ENCODE measurements around the gene IQSEC3. TPM values are rescaled to one million over a fixed set of nuclear protein-coding genes. Genes with fewer than 3 reads are reported as not detected.

The IQSEC3 gene
- total RNA-seq, 1 donor from 2014 or later: 4.2 TPM

DNA sequence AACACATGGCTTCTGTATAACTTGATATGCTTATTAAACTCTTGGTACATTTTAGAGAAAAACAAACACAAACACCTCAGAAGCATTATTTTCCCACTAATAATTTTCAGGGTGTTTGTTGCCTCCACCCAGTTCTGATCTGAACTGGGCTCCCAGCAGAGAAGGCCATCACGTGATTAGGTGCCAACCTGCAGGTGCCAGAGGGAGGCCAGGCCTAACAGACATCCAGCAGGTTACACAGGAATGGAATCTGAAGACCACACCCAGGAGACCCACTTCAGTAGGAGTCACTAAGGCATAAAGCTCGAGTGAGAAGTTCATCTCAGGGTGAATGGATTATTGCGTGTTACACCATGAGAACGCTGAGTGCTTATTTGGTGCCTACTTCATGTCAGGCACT lies 138.5 kb downstream of the IQSEC3 start:
- H3K27me3 Mint-ChIP-seq: peaks cover 70% of the 10 kb centered on the region
- H3K36me3 Mint-ChIP-seq: peaks cover 13% of the 10 kb centered on the region
- no peaks in the 10 kb centered on the region for H3K9me3 Mint-ChIP-seq

DNA sequence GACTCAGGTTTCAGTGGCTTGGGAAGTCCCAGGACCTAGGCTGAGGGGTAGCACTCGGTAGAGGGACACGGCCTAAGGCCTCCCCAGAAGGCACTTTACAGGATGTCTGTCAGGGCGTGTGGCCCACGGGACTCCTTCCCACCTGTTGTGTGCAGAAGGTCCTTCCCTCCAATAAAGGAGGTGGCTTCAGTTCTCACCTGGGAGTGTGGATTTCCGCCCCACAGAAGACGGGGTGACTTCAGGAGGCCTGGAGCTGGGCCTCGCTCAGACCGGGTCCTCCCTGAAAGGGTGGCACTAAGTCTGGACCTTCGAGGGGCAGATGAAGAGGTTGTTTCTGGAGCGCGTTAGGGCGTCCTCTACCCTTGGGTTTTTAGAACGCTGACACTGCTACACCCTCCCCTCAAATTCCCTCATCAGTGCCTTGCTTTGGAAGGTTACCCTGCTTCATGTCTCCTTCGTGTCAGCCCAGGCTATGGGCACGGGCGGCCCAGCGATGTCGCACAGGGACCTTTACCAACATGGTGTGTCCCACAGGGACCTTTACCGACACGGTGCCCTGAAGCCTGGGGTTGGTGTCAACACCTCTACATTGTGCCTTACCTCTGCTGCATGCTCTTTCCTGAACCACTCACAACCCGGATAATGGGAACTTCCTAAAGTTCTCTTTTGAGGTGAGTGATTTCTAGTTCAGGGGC lies 140.3 kb downstream of the IQSEC3 start:
- peaks cover 72% of the 10 kb centered on the region for H3K27me3 Mint-ChIP-seq
- TF ChIP-seq, protein P1, sequence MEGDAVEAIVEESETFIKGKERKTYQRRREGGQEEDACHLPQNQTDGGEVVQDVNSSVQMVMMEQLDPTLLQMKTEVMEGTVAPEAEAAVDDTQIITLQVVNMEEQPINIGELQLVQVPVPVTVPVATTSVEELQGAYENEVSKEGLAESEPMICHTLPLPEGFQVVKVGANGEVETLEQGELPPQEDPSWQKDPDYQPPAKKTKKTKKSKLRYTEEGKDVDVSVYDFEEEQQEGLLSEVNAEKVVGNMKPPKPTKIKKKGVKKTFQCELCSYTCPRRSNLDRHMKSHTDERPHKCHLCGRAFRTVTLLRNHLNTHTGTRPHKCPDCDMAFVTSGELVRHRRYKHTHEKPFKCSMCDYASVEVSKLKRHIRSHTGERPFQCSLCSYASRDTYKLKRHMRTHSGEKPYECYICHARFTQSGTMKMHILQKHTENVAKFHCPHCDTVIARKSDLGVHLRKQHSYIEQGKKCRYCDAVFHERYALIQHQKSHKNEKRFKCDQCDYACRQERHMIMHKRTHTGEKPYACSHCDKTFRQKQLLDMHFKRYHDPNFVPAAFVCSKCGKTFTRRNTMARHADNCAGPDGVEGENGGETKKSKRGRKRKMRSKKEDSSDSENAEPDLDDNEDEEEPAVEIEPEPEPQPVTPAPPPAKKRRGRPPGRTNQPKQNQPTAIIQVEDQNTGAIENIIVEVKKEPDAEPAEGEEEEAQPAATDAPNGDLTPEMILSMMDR (conservative IDR thresholded peaks at IDR 0.05): no peak
- H3K36me3 Mint-ChIP-seq: peaks cover 9% of the 10 kb centered on the region
- H3K4me3 Mint-ChIP-seq: no peak overlapping the region
- peaks cover 12% of the 10 kb centered on the region for H3K4me1 Mint-ChIP-seq (ENCODE audit: unreplicated experiment)
- no peak overlapping the region for H3K27ac Mint-ChIP-seq
- DNase-seq (ENCODE audit: extremely low spot score, unreplicated experiment): no peak
- no peaks in the 10 kb centered on the region for H3K9me3 Mint-ChIP-seq

More for the DNA sequence above, 138.5 kb downstream of the IQSEC3 start:
- TF ChIP-seq, protein P1 (conservative IDR thresholded peaks at IDR 0.05): no peak
- Mint-ChIP-seq H3K27ac (no peak overlapping the region), H3K4me3 (peak overlapping the region; percentile 60), H3K4me1 (ENCODE audit: unreplicated experiment) (peaks cover 4% of the 10 kb centered on the region)
- DNase-seq (ENCODE audit: extremely low spot score, unreplicated experiment): no peak

DNA sequence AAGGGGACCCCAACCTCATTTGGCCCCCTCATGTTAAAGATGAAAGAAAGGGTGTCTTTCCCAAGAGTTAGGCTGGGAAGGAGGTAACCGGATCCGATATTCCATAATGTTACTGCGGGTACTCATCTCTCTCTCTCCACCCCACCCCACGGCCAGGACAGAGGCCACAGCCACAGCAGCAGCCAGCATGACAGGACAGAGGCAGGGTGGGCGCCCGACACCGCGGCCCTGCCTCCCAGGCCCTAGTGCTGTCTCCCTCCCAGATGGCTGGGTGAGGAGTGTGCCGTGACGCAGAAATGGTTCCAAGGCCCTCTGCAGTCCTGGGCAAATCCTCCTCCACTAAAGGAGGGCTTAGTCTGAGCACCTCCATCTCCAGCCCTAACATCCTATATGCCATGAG lies 141.2 kb downstream of the IQSEC3 start:
- Mint-ChIP-seq H3K4me1 (ENCODE audit: unreplicated experiment) (peaks cover 9% of the 10 kb centered on the region), H3K27ac (no peak overlapping the region), H3K27me3 (peaks cover 66% of the 10 kb centered on the region), H3K4me3 (no peak overlapping the region), H3K36me3 (no peaks in the 10 kb centered on the region), H3K9me3 (no peaks in the 10 kb centered on the region)
- no peak for DNase-seq (ENCODE audit: extremely low spot score, unreplicated experiment)
- TF ChIP-seq, protein P1 (conservative IDR thresholded peaks at IDR 0.05): no peak

DNA sequence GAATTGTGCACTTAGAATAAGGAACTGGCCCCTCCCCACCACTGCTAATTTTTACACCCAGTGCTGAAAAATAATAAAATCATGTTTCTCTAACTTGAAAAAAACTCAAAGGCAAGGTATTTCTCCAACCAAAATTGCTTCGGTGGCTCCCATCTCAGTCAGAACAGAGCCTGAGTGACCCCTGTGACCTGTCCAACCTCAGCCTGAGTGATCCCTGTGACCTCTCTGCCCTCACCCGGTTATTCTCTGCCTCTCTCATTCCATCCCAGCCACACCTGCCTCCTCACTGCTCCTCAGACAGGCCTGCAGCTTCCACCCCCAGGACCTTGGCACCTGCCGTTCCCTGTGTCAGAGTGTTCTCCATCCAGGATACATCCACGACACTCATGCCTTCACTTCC lies 142.2 kb downstream of the IQSEC3 start:
- Mint-ChIP-seq H3K27me3 (peaks cover 74% of the 10 kb centered on the region), H3K4me1 (ENCODE audit: unreplicated experiment) (peaks cover 19% of the 10 kb centered on the region), H3K36me3 (no peaks in the 10 kb centered on the region), H3K4me3 (no peak overlapping the region), H3K27ac (no peak overlapping the region), H3K9me3 (no peaks in the 10 kb centered on the region)
- DNase-seq (ENCODE audit: extremely low spot score, unreplicated experiment): no peak
- TF ChIP-seq, protein P1 (conservative IDR thresholded peaks at IDR 0.05): no peak

DNA sequence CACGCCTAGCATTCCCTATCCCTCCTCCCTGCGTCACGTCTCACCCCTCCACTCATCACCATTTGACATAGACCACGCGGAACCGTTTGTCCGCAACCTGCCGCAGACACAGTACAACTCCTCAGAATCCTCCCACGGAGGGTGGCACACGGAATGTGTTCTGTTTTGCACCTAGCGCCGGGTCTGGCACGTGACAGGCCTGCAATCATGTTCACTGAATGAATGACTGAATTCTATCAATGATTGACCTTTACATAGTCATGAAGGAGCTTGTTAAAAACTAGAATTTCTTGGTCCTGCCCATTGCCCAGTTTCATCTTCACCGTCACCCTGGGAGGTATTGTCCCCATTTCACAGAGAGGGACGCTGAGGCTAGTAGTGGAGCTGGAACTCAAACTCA lies 142.7 kb downstream of the IQSEC3 start:
- Mint-ChIP-seq H3K27me3 (peaks cover 73% of the 10 kb centered on the region), H3K4me3 (no peak overlapping the region), H3K36me3 (no peaks in the 10 kb centered on the region), H3K9me3 (no peaks in the 10 kb centered on the region), H3K4me1 (ENCODE audit: unreplicated experiment) (peaks cover 21% of the 10 kb centered on the region), H3K27ac (no peak overlapping the region)
- TF ChIP-seq, protein P1 (conservative IDR thresholded peaks at IDR 0.05): no peak
- no peak for DNase-seq (ENCODE audit: extremely low spot score, unreplicated experiment)
